DMS 273 (cell line): Measurements from ENCODE around the gene TEKTIP1.
"Not testable (repeated sequence)": the region's sequence is repeated elsewhere in the genome, so short reads cannot be mapped to it uniquely, and the experiment has no call there.

Experiments used
- DNase-seq: peaks from one replicate; lab custom pipeline; 2025; ENCODE audit not compliant: unreplicated experiment; lab: John Stamatoyannopoulos, UW

Gene TEKTIP1

GRCh38 chr19:3507371-3508120 lies 31.4 kb upstream of the TEKTIP1 start:
- DNase-seq: no peak

GRCh38 chr19:3508121-3508661 lies 30.8 kb upstream of the TEKTIP1 start:
- not testable (repeated sequence) for DNase-seq

GRCh38 chr19:3508771-3509535 lies 30.0 kb upstream of the TEKTIP1 start:
- DNase-seq: no peak

- no peak for DNase-seq
These were observed 29.4 kb upstream of the TEKTIP1 start for GRCh38 chr19:3509566-3509989.

GRCh38 chr19:3510727-3511126 lies 28.2 kb upstream of the TEKTIP1 start:
- no peak for DNase-seq

- DNase-seq: no peak
These were observed 27.3 kb upstream of the TEKTIP1 start for GRCh38 chr19:3511506-3512251.

- no peak for DNase-seq
These were observed 26.3 kb upstream of the TEKTIP1 start for GRCh38 chr19:3512562-3513228.

- no peak for DNase-seq
These were observed 25.5 kb upstream of the TEKTIP1 start for GRCh38 chr19:3513229-3514140.

- DNase-seq: no peak
These were observed 24.0 kb upstream of the TEKTIP1 start for GRCh38 chr19:3514930-3515329.

GRCh38 chr19:3515891-3516422 lies 23.0 kb upstream of the TEKTIP1 start:
- no peak for DNase-seq

GRCh38 chr19:3516675-3517207 lies 22.2 kb upstream of the TEKTIP1 start:
- peak; percentile 85 for DNase-seq

- no peak for DNase-seq
These were observed 21.3 kb upstream of the TEKTIP1 start for GRCh38 chr19:3517638-3518037.

- no peak for DNase-seq
These were observed 20.7 kb upstream of the TEKTIP1 start for GRCh38 chr19:3518255-3518654.

- no peak for DNase-seq
These were observed 20.3 kb upstream of the TEKTIP1 start for GRCh38 chr19:3518659-3519058.

GRCh38 chr19:3519126-3519525 lies 19.8 kb upstream of the TEKTIP1 start:
- DNase-seq: no peak

GRCh38 chr19:3520166-3521103 lies 18.5 kb upstream of the TEKTIP1 start:
- DNase-seq: no peak

- DNase-seq: no peak
These were observed 17.9 kb upstream of the TEKTIP1 start for GRCh38 chr19:3521104-3521445.
